ENCODE data around the gene CNN3.

The CNN3 gene

GRCh38 chr1:94926915-94927404 lies at the start of gene CNN3:
Gene CNN3, minus strand, starts transcription at chr1:94927110. Its CDS starts 216 bp downstream, at chr1:94926894.
- no peak for TF ChIP-seq CSDC2 (CRISPR knock-in tag; IDR thresholded peaks at IDR 0.05)
- TF ChIP-seq GLIS3 (CRISPR knock-in tag; IDR thresholded peaks at IDR 0.05) = peak; percentile 63; the same call in 1 of the 2 replicates
- ATAC-seq = peak; percentile 92

GRCh38 chr1:94974824-94975223 lies 47.9 kb upstream of the CNN3 start:
- ATAC-seq = peak; percentile 47
- TF ChIP-seq TSHZ2 (CRISPR knock-in tag; IDR thresholded peaks at IDR 0.05) (no peak), GLIS3 (CRISPR knock-in tag; IDR thresholded peaks at IDR 0.05) (no peak), TOX (CRISPR knock-in tag; IDR thresholded peaks at IDR 0.05; ENCODE audit: borderline replicate concordance) (no peak), CSRNP3 (CRISPR knock-in tag; IDR thresholded peaks at IDR 0.05) (no peak)

GRCh38 chr1:94974241-94974640 lies 47.3 kb upstream of the CNN3 start:
- TF ChIP-seq ESRRG (CRISPR knock-in tag; IDR thresholded peaks at IDR 0.05) = no peak
- no peak for TF ChIP-seq PATZ1 (CRISPR knock-in tag; IDR thresholded peaks at IDR 0.05; ENCODE audit: borderline replicate concordance)
- TF ChIP-seq ZFP3 (CRISPR knock-in tag; IDR thresholded peaks at IDR 0.05) = no peak
- no peak for TF ChIP-seq POU6F1 (CRISPR knock-in tag; IDR thresholded peaks at IDR 0.05; ENCODE audit: borderline replicate concordance, low read depth)
- no peak for TF ChIP-seq PPARA (CRISPR knock-in tag; IDR thresholded peaks at IDR 0.05; ENCODE audit: borderline replicate concordance)
- no peak for TF ChIP-seq ZNF565 (CRISPR knock-in tag; conservative IDR thresholded peaks at IDR 0.05; ENCODE audit: low read depth)
- no peak for TF ChIP-seq OSR1 (CRISPR knock-in tag; IDR thresholded peaks at IDR 0.05)
- no peak for TF ChIP-seq CSRNP3 (CRISPR knock-in tag; IDR thresholded peaks at IDR 0.05)
- no peak for TF ChIP-seq ZFP30 (CRISPR knock-in tag; IDR thresholded peaks at IDR 0.05)
- TF ChIP-seq RARB (CRISPR knock-in tag; IDR thresholded peaks at IDR 0.05) = no peak
- TF ChIP-seq ZC3H10 (CRISPR knock-in tag; IDR thresholded peaks at IDR 0.05) = no peak
- TF ChIP-seq TCF4 (CRISPR knock-in tag; IDR thresholded peaks at IDR 0.05; ENCODE audit: borderline replicate concordance) = no peak
- no peak for TF ChIP-seq ISL1 (CRISPR knock-in tag; IDR thresholded peaks at IDR 0.05)
- no peak for TF ChIP-seq SNAI2 (CRISPR knock-in tag; IDR thresholded peaks at IDR 0.05)
- no peak for TF ChIP-seq GLIS3 (CRISPR knock-in tag; IDR thresholded peaks at IDR 0.05)
- TF ChIP-seq CSDC2 (CRISPR knock-in tag; IDR thresholded peaks at IDR 0.05) = no peak
- no peak; the same call in 1 of the 3 replicates for ATAC-seq

GRCh38 chr1:94973309-94973922 lies 46.5 kb upstream of the CNN3 start:
- no peak for TF ChIP-seq ESRRG (CRISPR knock-in tag; IDR thresholded peaks at IDR 0.05)
- TF ChIP-seq CREB5 (CRISPR knock-in tag; IDR thresholded peaks at IDR 0.05; ENCODE audit: low read depth) = no peak
- ATAC-seq = no peak

Data from SK-N-SH treated with all-trans-retinoic acid at 6 μM for 48 hours (cell line).